Transverse colon (tissue), 4 donors: ENCODE results near the gene TMEM63B. TPM values are rescaled to one million over a fixed set of nuclear protein-coding genes. Genes with fewer than 3 reads are reported as not detected.

Experiments used
- DNase-seq: peaks from one replicate; pipeline ENCODE4 v3.0.0-alpha.2; 2019
- H3K27ac ChIP-seq, 4 donors: fragments of 200-600 bp; sonication (generic); 2 replicates each; pipeline ENCODE4 v1.5.1; 2016 to 2018; ENCODE audit warnings: inconsistent platforms in 4 of 4
- H3K27me3 ChIP-seq: fragments of 200-600 bp; sonication (generic); 2 replicates; pipeline ENCODE4 v1.5.1; 2017; ENCODE audit warnings: inconsistent platforms
- H3K36me3 ChIP-seq, 4 donors: fragments of 200-600 bp; sonication (generic); 2 replicates each; pipeline ENCODE4 v1.5.1; 2017 to 2019; ENCODE audit warnings: inconsistent platforms in 4 of 4
- H3K4me1 ChIP-seq, 4 donors: fragments of 200-600 bp; sonication (generic); 2 replicates each; pipeline ENCODE4 v1.5.1; 2017 to 2020; ENCODE audit warnings: inconsistent platforms in 4 of 4
- H3K4me3 ChIP-seq, 4 donors: fragments of 200-600 bp; sonication (generic); 1 replicate in 1 of 4; 2 replicates in 3 of 4; pipeline versions ENCODE4 v1.5.1 to v1.6.1; 2017 to 2019; ENCODE audit warnings: inconsistent platforms in 4 of 4
- H3K9me3 ChIP-seq, 2 donors: fragments of 200-600 bp; sonication (generic); 2 replicates each; pipeline ENCODE4 v1.5.1; 2017 to 2019; ENCODE audit warnings: inconsistent platforms in 2 of 2
- EP300 ChIP-seq: sonication (generic); formaldehyde crosslinking; IDR thresholded peaks from one replicate; pipeline ENCODE4 v1.6.1; 2017; ENCODE audit warnings: antibody characterized with exemption, low read depth
- POLR2A ChIP-seq: fragments of 450-650 bp; IDR thresholded peaks from one replicate; pipeline ENCODE4 v1.6.1; 2016; ENCODE audit warnings: antibody characterized with exemption, mild to moderate bottlenecking, moderate library complexity
- POLR2AphosphoS5 ChIP-seq, 3 donors: sonication (generic); formaldehyde crosslinking; IDR thresholded peaks; one replicate each; pipeline ENCODE4 v1.6.1; 2016; ENCODE audit warnings: antibody characterized with exemption in 3 of 3
- WGBS, 2 donors: methylation state at CpG; one replicate each; pipeline ENCODE4 v1.1.5; 2018; ENCODE audit warnings: low coverage in 1 of 2; 5-methylcytosine and 5-hydroxymethylcytosine counted together
- in situ Hi-C, 4 donors: fragments of 200-750 bp; cut with MboI; loops; one replicate each; pipeline versions ENCODE4 v1.15.0 to v1.15.1; 2017; ENCODE audit warnings: low sequenced_read_pairs in 3 of 4, low pct_ligation_motif_present in 1 of 4, low pct_unique_long_range_greater_than_20kb in 1 of 4
- intact Hi-C: fragments of 100-400 bp; cut with DNase I; formaldehyde crosslinking; loops from one replicate; pipeline ENCODE4 v1.15.1; 2023; ENCODE audit warnings: low total_unique reads
- total RNA-seq, 4 donors: library from RNA; depleted of rRNA; stranded (reverse); fragments of >200 nt; gene quantifications; one replicate each; pipeline ENCODE4 v1.1.0, GENCODE V29; 2016
- TF ChIP-seq, protein P1 (sequence below), 5 experiments: fragments of 200-600 bp in 3 of 5; fragments of 450-650 bp in 2 of 5; sonication (generic) in 3 of 5; IDR thresholded peaks; 1 replicate in 2 of 5; 2 replicates in 3 of 5; pipeline ENCODE4 v1.5.1; 2016 to 2017; ENCODE audit warnings: antibody characterized with exemption in 5 of 5, inconsistent platforms in 3 of 5, mild to moderate bottlenecking in 2 of 5, moderate library complexity in 1 of 5

Gene TMEM63B
- total RNA-seq, 4 donors from 2014 or later, result 35.0 to 258 (median 89.4) TPM

DNA sequence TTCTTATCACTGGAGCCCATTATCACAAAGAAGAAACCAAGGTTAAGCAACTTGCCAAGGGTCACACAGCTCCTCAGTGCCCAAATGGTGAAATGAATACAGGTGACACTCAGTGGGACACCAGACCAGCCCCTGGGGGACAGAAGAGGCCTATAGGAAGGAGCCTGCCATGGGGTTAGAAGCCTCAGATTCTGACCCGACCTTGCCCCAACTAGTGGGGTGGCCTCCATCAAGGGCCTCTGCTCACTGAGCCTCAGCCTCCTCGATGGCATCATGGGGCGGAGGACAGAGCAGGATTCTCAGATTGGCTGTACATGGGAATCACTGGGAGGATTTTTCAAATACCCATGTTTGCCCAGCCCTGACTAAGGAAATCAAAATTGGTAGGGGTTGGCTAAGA, 47.7 kb upstream of the TMEM63B start:
- peaks cover 3% of the 10 kb centered on the region for H3K27me3 ChIP-seq
- in situ Hi-C loops (loop anchor here (5.0 to 25.0 kb wide), 5 partner anchors 312 to 467 kb away; no protein-coding TSS in a partner anchor), intact Hi-C loops (loop anchor here (5.0 kb wide), 1 partner anchor 412 kb away; no protein-coding TSS in a partner anchor)
- no peaks in the 10 kb centered on the region for H3K36me3 ChIP-seq
- H3K27ac ChIP-seq, result no peak overlapping the region
- H3K9me3 ChIP-seq, result no peaks in the 10 kb centered on the region
- H3K4me1 ChIP-seq, result peaks cover 4 to 40% (median 18%) of the 10 kb centered on the region in 4 donors
- no peak for DNase-seq
- 73% methylated on average over 3 of the region's 3 CpGs; no CpG with 5 or more reads in 1 of the 2 donors for WGBS, 2 donors
- H3K4me3 ChIP-seq, result no peak overlapping the region
- no peak for TF ChIP-seq EP300
- no peak for TF ChIP-seq POLR2A

DNA sequence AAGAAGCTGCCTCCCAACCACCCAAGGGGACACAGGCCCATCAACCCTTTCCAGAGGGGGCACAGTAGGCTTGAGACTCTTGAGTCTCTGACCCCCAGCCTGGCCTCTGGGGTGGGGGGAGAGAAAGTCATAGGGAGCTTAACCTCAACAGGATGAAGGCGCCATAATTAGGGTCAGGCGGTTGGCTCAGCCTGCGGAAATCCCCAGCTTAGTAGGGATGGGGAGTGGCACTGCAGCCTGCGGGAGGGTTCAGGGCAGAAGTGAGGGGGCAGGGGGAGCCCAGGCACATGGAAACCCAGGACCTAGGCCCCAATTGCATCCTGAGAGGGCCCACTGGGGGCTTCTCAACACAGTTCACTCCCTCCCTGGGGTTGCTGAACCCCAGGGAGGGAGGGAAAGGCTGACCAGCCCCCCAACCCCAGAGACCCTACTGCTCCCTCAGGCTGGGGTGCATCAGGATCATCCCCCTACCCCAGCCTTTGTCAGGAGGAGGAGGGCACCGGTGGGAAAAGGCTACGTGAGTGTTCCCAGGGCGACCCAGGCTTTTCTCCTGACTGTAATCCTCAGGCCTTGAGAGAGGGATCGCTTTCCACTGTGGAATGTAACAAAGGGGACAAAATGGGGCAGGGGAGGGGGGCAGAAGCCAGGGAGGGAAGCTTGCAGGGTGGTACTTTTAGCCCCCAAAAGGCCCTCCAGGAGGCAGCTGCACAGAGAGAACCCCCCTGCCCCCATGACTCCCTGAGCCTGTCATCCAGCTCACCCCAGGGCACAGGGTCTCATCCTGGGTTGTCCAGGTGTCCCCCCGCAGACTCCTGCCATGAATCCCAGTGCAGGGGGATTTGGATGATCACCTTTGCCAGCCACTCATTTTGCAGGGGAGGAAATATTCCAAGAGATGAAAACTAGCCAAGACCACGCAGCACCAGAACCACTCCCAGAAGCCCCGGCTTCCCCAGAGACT, 46.5 kb upstream of the TMEM63B start:
- H3K9me3 ChIP-seq, result no peaks in the 10 kb centered on the region
- TF ChIP-seq, protein P1, sequence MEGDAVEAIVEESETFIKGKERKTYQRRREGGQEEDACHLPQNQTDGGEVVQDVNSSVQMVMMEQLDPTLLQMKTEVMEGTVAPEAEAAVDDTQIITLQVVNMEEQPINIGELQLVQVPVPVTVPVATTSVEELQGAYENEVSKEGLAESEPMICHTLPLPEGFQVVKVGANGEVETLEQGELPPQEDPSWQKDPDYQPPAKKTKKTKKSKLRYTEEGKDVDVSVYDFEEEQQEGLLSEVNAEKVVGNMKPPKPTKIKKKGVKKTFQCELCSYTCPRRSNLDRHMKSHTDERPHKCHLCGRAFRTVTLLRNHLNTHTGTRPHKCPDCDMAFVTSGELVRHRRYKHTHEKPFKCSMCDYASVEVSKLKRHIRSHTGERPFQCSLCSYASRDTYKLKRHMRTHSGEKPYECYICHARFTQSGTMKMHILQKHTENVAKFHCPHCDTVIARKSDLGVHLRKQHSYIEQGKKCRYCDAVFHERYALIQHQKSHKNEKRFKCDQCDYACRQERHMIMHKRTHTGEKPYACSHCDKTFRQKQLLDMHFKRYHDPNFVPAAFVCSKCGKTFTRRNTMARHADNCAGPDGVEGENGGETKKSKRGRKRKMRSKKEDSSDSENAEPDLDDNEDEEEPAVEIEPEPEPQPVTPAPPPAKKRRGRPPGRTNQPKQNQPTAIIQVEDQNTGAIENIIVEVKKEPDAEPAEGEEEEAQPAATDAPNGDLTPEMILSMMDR (IDR thresholded peaks at IDR 0.05), result no peak
- TF ChIP-seq EP300 (no peak), POLR2A (no peak), POLR2AphosphoS5 (IDR thresholded peaks at IDR 0.05) (no peak)
- DNase-seq, result no peak
- peaks cover 3% of the 10 kb centered on the region for H3K27me3 ChIP-seq
- H3K27ac ChIP-seq, result no peak overlapping the region
- peaks cover 4 to 35% (median 17%) of the 10 kb centered on the region in 4 donors for H3K4me1 ChIP-seq
- WGBS, 2 donors, result 77% methylated on average over 11 of the region's 11 CpGs; no CpG with 5 or more reads in 1 of the 2 donors
- in situ Hi-C loops (loop anchor here (10.0 to 25.0 kb wide), 4 partner anchors 316 to 469 kb away; no protein-coding TSS in a partner anchor), intact Hi-C loops (no loop called here)
- H3K4me3 ChIP-seq, result no peak overlapping the region
- no peaks in the 10 kb centered on the region for H3K36me3 ChIP-seq

DNA sequence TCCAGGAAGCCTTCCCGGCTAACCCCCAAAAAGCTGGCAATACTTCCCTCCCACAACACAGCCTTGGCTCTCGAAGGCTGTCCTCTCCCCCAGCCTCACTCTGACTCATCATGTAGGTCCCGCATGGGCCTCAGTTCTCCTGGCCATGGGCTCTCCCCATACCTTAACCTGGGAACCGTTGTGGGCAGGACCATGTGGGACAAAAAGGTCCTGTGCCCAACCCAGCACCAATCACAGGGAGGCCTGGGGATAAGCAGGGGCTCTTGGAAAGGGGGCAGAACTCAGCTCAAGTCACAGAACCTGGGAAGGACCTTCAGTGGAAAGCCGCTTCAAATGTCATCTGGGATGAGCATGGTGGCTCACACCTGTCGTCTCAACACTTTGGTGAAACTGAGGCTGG, 45.6 kb upstream of the TMEM63B start:
- Histone ChIP-seq H3K27ac (no peak overlapping the region), H3K4me3 (no peak overlapping the region), H3K27me3 (no peaks in the 10 kb centered on the region), H3K9me3 (no peaks in the 10 kb centered on the region), H3K36me3 (no peaks in the 10 kb centered on the region), H3K4me1 (peaks cover 2 to 26% (median 10%) of the 10 kb centered on the region in 4 donors)
- TF ChIP-seq, protein P1 (IDR thresholded peaks at IDR 0.05), result no peak
- TF ChIP-seq EP300 (no peak), POLR2A (no peak), POLR2AphosphoS5 (IDR thresholded peaks at IDR 0.05) (no peak)
- intact Hi-C loops, result no loop called here
- WGBS, 2 donors, result 95% methylated on average over 6 of the region's 6 CpGs; no CpG with 5 or more reads in 1 of the 2 donors
- in situ Hi-C loops, result loop anchor here (10.0 to 25.0 kb wide), 4 partner anchors 317 to 469 kb away; no protein-coding TSS in a partner anchor
- DNase-seq, result no peak

DNA sequence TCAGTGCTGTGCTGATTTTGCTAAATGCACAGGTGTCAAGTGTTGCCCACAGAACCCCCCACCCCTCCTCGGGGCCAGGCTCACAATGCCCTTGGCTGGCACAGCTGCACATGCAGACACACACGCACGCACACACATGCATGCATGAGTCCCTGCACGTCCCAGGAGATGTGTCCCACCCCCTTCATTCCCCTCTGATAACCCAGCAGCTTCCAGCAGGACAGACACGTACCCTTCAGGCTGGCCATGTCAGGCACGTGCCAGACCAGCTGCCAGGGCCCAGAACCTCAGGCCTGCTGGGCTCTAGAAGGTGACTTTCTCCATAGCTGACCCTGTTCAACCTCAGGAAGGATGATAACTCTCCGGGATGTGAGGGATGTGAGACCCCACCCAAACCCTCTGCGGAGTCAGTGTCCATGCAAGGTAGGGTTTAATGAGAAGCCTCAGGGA, 44.5 kb upstream of the TMEM63B start:
- Histone ChIP-seq H3K9me3 (no peaks in the 10 kb centered on the region), H3K4me3 (no peak overlapping the region), H3K36me3 (no peaks in the 10 kb centered on the region), H3K27ac (no peak overlapping the region), H3K27me3 (no peaks in the 10 kb centered on the region), H3K4me1 (peaks cover 0 to 14% (median 5%) of the 10 kb centered on the region in 4 donors)
- intact Hi-C loops, result no loop called here
- WGBS, 2 donors, result 75% methylated on average over 8 of the region's 8 CpGs; no CpG with 5 or more reads in 1 of the 2 donors
- DNase-seq, result no peak
- in situ Hi-C loops, result loop anchor here (10.0 to 25.0 kb wide), 4 partner anchors 318 to 471 kb away; no protein-coding TSS in a partner anchor
- TF ChIP-seq, protein P1 (IDR thresholded peaks at IDR 0.05), result no peak
- no peak for TF ChIP-seq POLR2AphosphoS5 (IDR thresholded peaks at IDR 0.05)
- TF ChIP-seq EP300, result no peak
- TF ChIP-seq POLR2A, result no peak
